Panc1 (cell line): ENCODE measurements around the gene WDR17.

Experiments used
- POLR2AphosphoS5 ChIP-seq: IDR thresholded peaks from 2 replicates; pipeline ENCODE4 v1.6.1; 2012; ENCODE audit warnings: mild to moderate bottlenecking, low read depth, low read length, moderate library complexity
- SIN3A ChIP-seq: IDR thresholded peaks from 2 replicates; pipeline ENCODE4 v1.6.1; 2012; ENCODE audit warnings: low read depth, mild to moderate bottlenecking, low read length, moderate library complexity, borderline replicate concordance; ENCODE audit not compliant: insufficient read depth
- TCF7L2 ChIP-seq: IDR thresholded peaks from 2 replicates; pipeline ENCODE4 v1.6.1; 2011; ENCODE audit warnings: mild to moderate bottlenecking, low read depth, low read length, inconsistent platforms
- TF ChIP-seq, protein P1 (sequence below): fragments of 450-650 bp; IDR thresholded peaks from 2 replicates; pipeline ENCODE4 v1.5.1; 2017; ENCODE audit warnings: mild to moderate bottlenecking

DNA sequence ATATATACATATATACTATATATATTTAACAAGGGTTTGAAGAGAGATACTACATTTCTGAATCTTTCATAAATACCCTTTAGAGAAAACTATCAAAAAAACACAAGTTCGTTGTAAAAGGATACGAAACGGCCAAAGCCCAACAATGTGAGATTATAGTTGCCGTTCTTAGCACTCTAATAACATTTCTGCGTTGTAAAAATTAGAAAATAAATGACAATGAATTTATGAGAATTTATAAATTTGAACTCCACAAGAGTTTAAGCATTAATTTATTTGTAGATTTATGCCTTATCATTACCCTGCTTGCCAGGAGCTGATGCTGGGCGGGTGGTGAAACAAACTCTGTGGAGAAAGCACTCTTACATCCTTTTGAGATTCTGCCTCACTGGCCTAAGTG, 1.1 kb downstream of the WDR17 start:
- TF ChIP-seq, protein P1, sequence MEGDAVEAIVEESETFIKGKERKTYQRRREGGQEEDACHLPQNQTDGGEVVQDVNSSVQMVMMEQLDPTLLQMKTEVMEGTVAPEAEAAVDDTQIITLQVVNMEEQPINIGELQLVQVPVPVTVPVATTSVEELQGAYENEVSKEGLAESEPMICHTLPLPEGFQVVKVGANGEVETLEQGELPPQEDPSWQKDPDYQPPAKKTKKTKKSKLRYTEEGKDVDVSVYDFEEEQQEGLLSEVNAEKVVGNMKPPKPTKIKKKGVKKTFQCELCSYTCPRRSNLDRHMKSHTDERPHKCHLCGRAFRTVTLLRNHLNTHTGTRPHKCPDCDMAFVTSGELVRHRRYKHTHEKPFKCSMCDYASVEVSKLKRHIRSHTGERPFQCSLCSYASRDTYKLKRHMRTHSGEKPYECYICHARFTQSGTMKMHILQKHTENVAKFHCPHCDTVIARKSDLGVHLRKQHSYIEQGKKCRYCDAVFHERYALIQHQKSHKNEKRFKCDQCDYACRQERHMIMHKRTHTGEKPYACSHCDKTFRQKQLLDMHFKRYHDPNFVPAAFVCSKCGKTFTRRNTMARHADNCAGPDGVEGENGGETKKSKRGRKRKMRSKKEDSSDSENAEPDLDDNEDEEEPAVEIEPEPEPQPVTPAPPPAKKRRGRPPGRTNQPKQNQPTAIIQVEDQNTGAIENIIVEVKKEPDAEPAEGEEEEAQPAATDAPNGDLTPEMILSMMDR, result no peak
- no peak for TF ChIP-seq POLR2AphosphoS5
- TF ChIP-seq SIN3A, result no peak
- TF ChIP-seq TCF7L2, result no peak
